ENCODE data around the gene CLDN5. TPM values are rescaled to one million over a fixed set of nuclear protein-coding genes. Genes with fewer than 3 reads are reported as not detected.
A peak's percentile ranks its signal among the peaks of the same experiment; 100 is the strongest.

Gene CLDN5
- total and polyA plus RNA-seq, 2 donors from 2014 or later = 47.8 to 48.4 TPM

- peak overlapping the region; percentile 54 to 98 (median 91) for H3K4me3 ChIP-seq (ENCODE audit: low read length in 3 of 3)
- H3K27ac ChIP-seq (ENCODE audit: low read depth in 2 of 2, low read length in 2 of 2) = no peak overlapping the region
- no peaks in the 10 kb centered on the region for H3K9me3 ChIP-seq (ENCODE audit: control insufficient read depth in 2 of 3, insufficient read depth in 1 of 3, low read length in 3 of 3)
- H3K27me3 ChIP-seq (ENCODE audit: control insufficient read depth, insufficient read depth, low read length) = no peaks in the 10 kb centered on the region
- H3K9ac ChIP-seq (ENCODE audit: low read length in 3 of 3) = peak overlapping the region; percentile 49 to 72 (median 50)
- intact Hi-C loops (cut with DNase I) = no loop called here
- FAIRE-seq (no peak), DNase-seq (peak in 1 of 5 donors; percentile 26)
- H3K36me3 ChIP-seq (ENCODE audit: control insufficient read depth in 2 of 3, insufficient read depth in 3 of 3, low read length in 3 of 3) = peaks cover 0 to 15% (median 12%) of the 10 kb centered on the region in 3 donors
- TF ChIP-seq CTCF (IDR thresholded peaks at IDR 0.05; ENCODE audit: borderline replicate concordance, extremely low read depth, insufficient read depth) = peak; percentile 20
- H3K4me1 ChIP-seq (ENCODE audit: control insufficient read depth in 2 of 3, insufficient read depth in 2 of 3, low read depth in 1 of 3, low read length in 3 of 3) = peaks cover 0 to 4% (median 4%) of the 10 kb centered on the region in 3 donors
These were observed 46.7 kb downstream of the CLDN5 start for GRCh38 chr22:19477321-19478044.

GRCh38 chr22:19476023-19476422, 48.2 kb downstream of the CLDN5 start:
- Histone ChIP-seq H3K27ac (ENCODE audit: low read depth in 2 of 2, low read length in 2 of 2) (no peak overlapping the region), H3K4me3 (ENCODE audit: low read length in 3 of 3) (no peak overlapping the region), H3K4me1 (ENCODE audit: control insufficient read depth in 2 of 3, insufficient read depth in 2 of 3, low read depth in 1 of 3, low read length in 3 of 3) (peaks cover 0 to 4% (median 4%) of the 10 kb centered on the region in 3 donors), H3K9ac (ENCODE audit: low read length in 3 of 3) (no peak overlapping the region), H3K36me3 (ENCODE audit: control insufficient read depth in 2 of 3, insufficient read depth in 3 of 3, low read length in 3 of 3) (peaks cover 0 to 23% (median 22%) of the 10 kb centered on the region in 3 donors), H3K9me3 (ENCODE audit: control insufficient read depth in 2 of 3, insufficient read depth in 1 of 3, low read length in 3 of 3) (no peaks in the 10 kb centered on the region), H3K27me3 (ENCODE audit: control insufficient read depth, insufficient read depth, low read length) (no peaks in the 10 kb centered on the region)
- intact Hi-C loops (cut with DNase I) = no loop called here
- DNase-seq (no peak), FAIRE-seq (no peak)
- no peak for TF ChIP-seq CTCF (IDR thresholded peaks at IDR 0.05; ENCODE audit: borderline replicate concordance, extremely low read depth, insufficient read depth)

- FAIRE-seq (no peak), DNase-seq (no peak)
- Histone ChIP-seq H3K27ac (ENCODE audit: low read depth in 2 of 2, low read length in 2 of 2) (no peak overlapping the region), H3K27me3 (ENCODE audit: control insufficient read depth, insufficient read depth, low read length) (no peaks in the 10 kb centered on the region), H3K9ac (ENCODE audit: low read length in 3 of 3) (no peak overlapping the region), H3K36me3 (ENCODE audit: control insufficient read depth in 2 of 3, insufficient read depth in 3 of 3, low read length in 3 of 3) (peaks cover 0 to 43% (median 40%) of the 10 kb centered on the region in 3 donors), H3K9me3 (ENCODE audit: control insufficient read depth in 2 of 3, insufficient read depth in 1 of 3, low read length in 3 of 3) (no peaks in the 10 kb centered on the region), H3K4me3 (ENCODE audit: low read length in 3 of 3) (no peak overlapping the region), H3K4me1 (ENCODE audit: control insufficient read depth in 2 of 3, insufficient read depth in 2 of 3, low read depth in 1 of 3, low read length in 3 of 3) (peaks cover 0 to 4% (median 4%) of the 10 kb centered on the region in 3 donors)
- intact Hi-C loops (cut with DNase I) = no loop called here
- TF ChIP-seq CTCF (IDR thresholded peaks at IDR 0.05; ENCODE audit: borderline replicate concordance, extremely low read depth, insufficient read depth) = no peak
These were observed 50.6 kb downstream of the CLDN5 start for GRCh38 chr22:19473578-19473977.

Other genes starting within 250 kb of the CLDN5 start
- 6.3 TPM for gene CLTCL1, start 232.7 kb downstream of the CLDN5 start, total RNA-seq
- gene CLTCL1, start 232.7 kb downstream of the CLDN5 start, polyA plus RNA-seq (ENCODE audit: insufficient read depth, low read depth, low replicate concordance) = 4.0 TPM
- gene HIRA, start 92.7 kb downstream of the CLDN5 start, total RNA-seq = 26.8 TPM
- gene HIRA, start 92.7 kb downstream of the CLDN5 start, polyA plus RNA-seq (ENCODE audit: insufficient read depth, low read depth, low replicate concordance) = 18.5 TPM
- gene MRPL40, start 91.9 kb downstream of the CLDN5 start, total RNA-seq = 30.0 TPM
- gene MRPL40, start 91.9 kb downstream of the CLDN5 start, polyA plus RNA-seq (ENCODE audit: insufficient read depth, low read depth, low replicate concordance) = 89.2 TPM
- 27.1 TPM for gene C22orf39, start 76.7 kb downstream of the CLDN5 start, total RNA-seq
- 54.4 TPM for gene C22orf39, start 76.7 kb downstream of the CLDN5 start, polyA plus RNA-seq (ENCODE audit: insufficient read depth, low read depth, low replicate concordance)
- 56.2 TPM for gene UFD1, start 45.2 kb downstream of the CLDN5 start, total RNA-seq
- 67.8 TPM for gene UFD1, start 45.2 kb downstream of the CLDN5 start, polyA plus RNA-seq (ENCODE audit: insufficient read depth, low read depth, low replicate concordance)
- 1.1 TPM for gene CDC45, start 44.5 kb downstream of the CLDN5 start, total RNA-seq
- gene CDC45, start 44.5 kb downstream of the CLDN5 start, polyA plus RNA-seq (ENCODE audit: insufficient read depth, low read depth, low replicate concordance) = 0.32 TPM
- 10.4 TPM for gene SEPTIN5, start 190.1 kb upstream of the CLDN5 start, total RNA-seq
- gene SEPTIN5, start 190.1 kb upstream of the CLDN5 start, polyA plus RNA-seq (ENCODE audit: insufficient read depth, low read depth, low replicate concordance) = 13.0 TPM
- gene GP1BB, start 199.1 kb upstream of the CLDN5 start, total RNA-seq = 1.9 TPM
- gene GP1BB, start 199.1 kb upstream of the CLDN5 start, polyA plus RNA-seq (ENCODE audit: insufficient read depth, low read depth, low replicate concordance) = 4.1 TPM
- gene TBX1, start 236.4 kb upstream of the CLDN5 start, total RNA-seq = 5.5 TPM
- gene TBX1, start 236.4 kb upstream of the CLDN5 start, polyA plus RNA-seq (ENCODE audit: insufficient read depth, low read depth, low replicate concordance) = 0.45 TPM

Measured in kidney (tissue), 14 donors.